ENCODE results near the gene UST. TPM values are rescaled to one million over a fixed set of nuclear protein-coding genes. Genes with fewer than 3 reads are reported as not detected.
A peak's percentile ranks its signal among the peaks of the same experiment; 100 is the strongest.

UST gene
- total and polyA plus RNA-seq, 9 of the 15 experiments (the other 6 are each of a cell fraction or from before 2014, with no cell fraction given): 0.04 to 0.10 TPM; not detected in 7

DNA sequence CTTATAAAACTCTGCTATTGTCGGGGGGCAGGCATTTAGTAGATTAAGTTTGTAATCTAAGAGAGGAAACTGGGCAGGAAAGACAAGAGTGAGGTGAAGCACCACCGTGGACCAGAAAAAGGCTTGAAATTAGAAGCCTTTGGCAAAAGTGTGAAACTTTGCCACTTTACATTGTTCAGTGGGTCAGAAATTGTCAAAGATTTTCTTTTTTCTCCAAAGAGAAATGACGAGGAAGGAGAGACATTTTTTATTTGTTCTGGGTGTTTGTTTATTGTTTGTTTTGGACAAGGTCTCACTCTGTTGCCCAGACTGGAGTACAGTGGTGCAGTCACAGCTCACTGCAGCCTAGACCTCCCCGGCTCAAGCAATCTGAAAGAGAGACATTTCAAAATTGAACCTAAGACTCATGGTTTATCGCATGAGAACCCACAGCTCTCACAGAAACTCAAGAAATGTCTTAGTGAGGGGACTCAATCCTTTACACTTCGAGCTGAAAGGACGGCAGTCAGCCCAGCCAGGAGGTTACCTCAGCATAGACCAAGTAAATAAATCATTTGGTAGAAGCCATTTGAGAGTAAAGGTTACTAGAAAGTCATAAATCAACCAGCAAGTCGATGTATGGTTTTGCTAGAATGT is 307.8 kb downstream of the UST start:
- no peak for FAIRE-seq
- no peaks in the 10 kb centered on the region for H3K9me1 ChIP-seq (ENCODE audit: control insufficient read depth, insufficient read depth, low read length)
- H3K4me2 ChIP-seq (ENCODE audit: insufficient read depth, low read length): no peak overlapping the region
- no peak overlapping the region for H3K4me3 ChIP-seq
- H3K27me3 ChIP-seq (ENCODE audit: control insufficient read depth in 2 of 2, insufficient read depth in 2 of 2, low read length in 2 of 2): peaks cover 17 to 24% of the 10 kb centered on the region in 2 experiments
- in situ Hi-C loops (cut with MboI) (no loop called here), intact Hi-C loops (cut with micrococcal nuclease) (no loop called here)
- no peak overlapping the region for H3K9ac ChIP-seq (ENCODE audit: insufficient read depth in 1 of 2, low read depth in 2 of 2, low read length in 2 of 2)
- H3K9me3 ChIP-seq (replicated peaks; ENCODE audit: control insufficient read depth, insufficient read depth, low read depth, low read length): no peaks in the 10 kb centered on the region
- H3K36me3 ChIP-seq (ENCODE audit: control insufficient read depth, insufficient read depth, low read length): no peaks in the 10 kb centered on the region
- ChIA-PET CTCF (ENCODE audit: low intra/inter-chr PET ratio) (no interaction called here), POLR2A (interaction anchor here (0.7 to 1.2 kb wide), 3 partner anchors 8 to 22 kb away, joined by 3 to 6 read pairs (median 3); no protein-coding TSS in a partner anchor)
- H4K20me1 ChIP-seq (replicated peaks; ENCODE audit: control insufficient read depth, insufficient read depth, low read length): no peaks in the 10 kb centered on the region
- DNase-seq (ENCODE audit: extremely low read depth in 1 of 4, low spot score in 3 of 4): no peak
- TF ChIP-seq, protein P1, sequence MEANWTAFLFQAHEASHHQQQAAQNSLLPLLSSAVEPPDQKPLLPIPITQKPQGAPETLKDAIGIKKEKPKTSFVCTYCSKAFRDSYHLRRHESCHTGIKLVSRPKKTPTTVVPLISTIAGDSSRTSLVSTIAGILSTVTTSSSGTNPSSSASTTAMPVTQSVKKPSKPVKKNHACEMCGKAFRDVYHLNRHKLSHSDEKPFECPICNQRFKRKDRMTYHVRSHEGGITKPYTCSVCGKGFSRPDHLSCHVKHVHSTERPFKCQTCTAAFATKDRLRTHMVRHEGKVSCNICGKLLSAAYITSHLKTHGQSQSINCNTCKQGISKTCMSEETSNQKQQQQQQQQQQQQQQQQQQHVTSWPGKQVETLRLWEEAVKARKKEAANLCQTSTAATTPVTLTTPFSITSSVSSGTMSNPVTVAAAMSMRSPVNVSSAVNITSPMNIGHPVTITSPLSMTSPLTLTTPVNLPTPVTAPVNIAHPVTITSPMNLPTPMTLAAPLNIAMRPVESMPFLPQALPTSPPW (CRISPR knock-in tag; IDR thresholded peaks at IDR 0.05): no peak
- TF ChIP-seq PBX2 (CRISPR knock-in tag; IDR thresholded peaks at IDR 0.05; ENCODE audit: low read depth) (no peak), PBX2 (tag; conservative IDR thresholded peaks at IDR 0.05; ENCODE audit: low read depth) (peak; percentile 28; the same call in 1 of the 2 replicates), MEIS2 (IDR thresholded peaks at IDR 0.05; ENCODE audit: partially characterized antibody) (peak; percentile 34)
- no TSS peak for BruUV-seq (replicated peaks)
- no peaks in the 10 kb centered on the region; a peak in 1 of 5 replicates for H3K4me1 ChIP-seq (replicated peaks in 1 of 2; ENCODE audit: control insufficient read depth in 2 of 2, insufficient read depth in 2 of 2, low read length in 2 of 2)
- no peak overlapping the region for H2AFZ ChIP-seq (ENCODE audit: low read depth, low read length)
- H3K79me2 ChIP-seq (ENCODE audit: control insufficient read depth, insufficient read depth, low read length): no peaks in the 10 kb centered on the region
- no peak for ATAC-seq
- no peak overlapping the region for H3K27ac ChIP-seq (ENCODE audit: extremely low read depth, low read depth, low read length)
- WGBS (ENCODE audit: insufficient coverage, low coverage, missing lambda C conversion rate): 1% methylated on average over 8 of the region's 8 CpGs
